ENCODE measurements around the gene TMEM74B. TPM values are rescaled to one million over a fixed set of nuclear protein-coding genes. Genes with fewer than 3 reads are reported as not detected.

The TMEM74B gene
- total RNA-seq, 2 donors from 2014 or later, result 0.32 TPM; not detected in 1

DNA sequence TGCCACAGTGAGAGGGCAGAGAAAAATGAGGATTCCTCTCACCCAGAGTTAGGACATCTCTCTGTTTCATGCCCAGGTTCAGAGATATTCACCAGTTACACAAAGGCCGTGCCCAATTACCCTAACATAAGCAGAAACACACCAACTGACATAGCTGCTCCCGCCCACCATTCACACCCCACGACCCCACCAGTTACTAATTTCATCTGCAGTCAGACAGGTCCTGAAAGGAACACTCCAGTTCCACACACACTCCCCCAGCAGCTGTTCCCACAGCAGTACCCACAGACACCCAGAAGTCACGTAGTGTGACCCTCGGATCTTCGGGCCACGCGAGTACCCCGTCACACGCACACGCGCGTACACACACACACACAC, 532 bp downstream of the TMEM74B start:
- H3K27ac Mint-ChIP-seq, result no peak overlapping the region
- peaks cover 12% of the 10 kb centered on the region for H3K4me1 Mint-ChIP-seq
- DNase-seq, result no peak
- H3K9me3 ChIP-seq (ENCODE audit: control insufficient read depth, low read length, poor library complexity, severe bottlenecking), result no peaks in the 10 kb centered on the region
- no peak for ATAC-seq
- peak overlapping the region; percentile 85 for H3K4me3 Mint-ChIP-seq
- peaks cover 36% of the 10 kb centered on the region for H3K27me3 Mint-ChIP-seq
- peaks cover 2% of the 10 kb centered on the region for H3K36me3 Mint-ChIP-seq (ENCODE audit: low read depth)

DNA sequence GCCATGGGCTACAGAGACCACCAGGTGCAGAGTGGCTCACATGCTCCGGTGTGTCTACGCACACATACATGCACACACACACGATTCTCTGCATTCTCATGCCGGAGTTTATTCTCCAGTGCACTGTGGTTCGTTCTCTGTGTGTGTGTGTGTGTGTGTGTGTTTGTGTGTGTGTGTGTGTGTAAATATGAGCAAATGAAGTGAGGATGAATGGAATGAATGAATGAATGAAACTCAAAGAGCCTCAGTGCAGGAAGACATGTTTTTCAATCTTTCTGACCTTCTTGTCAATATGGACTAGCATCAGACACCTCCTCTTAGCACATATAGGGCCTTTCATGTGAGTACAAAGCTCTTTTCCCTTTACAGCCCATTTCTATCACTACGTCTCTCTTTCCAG, 1.6 kb downstream of the TMEM74B start:
- H3K9me3 ChIP-seq (ENCODE audit: control insufficient read depth, low read length, poor library complexity, severe bottlenecking), result no peaks in the 10 kb centered on the region
- H3K36me3 Mint-ChIP-seq (ENCODE audit: low read depth), result peaks cover 2% of the 10 kb centered on the region
- no peak overlapping the region for H3K4me3 Mint-ChIP-seq
- peaks cover 36% of the 10 kb centered on the region for H3K27me3 Mint-ChIP-seq
- ATAC-seq (no peak), DNase-seq (no peak)
- peaks cover 12% of the 10 kb centered on the region for H3K4me1 Mint-ChIP-seq
- no peak overlapping the region for H3K27ac Mint-ChIP-seq

DNA sequence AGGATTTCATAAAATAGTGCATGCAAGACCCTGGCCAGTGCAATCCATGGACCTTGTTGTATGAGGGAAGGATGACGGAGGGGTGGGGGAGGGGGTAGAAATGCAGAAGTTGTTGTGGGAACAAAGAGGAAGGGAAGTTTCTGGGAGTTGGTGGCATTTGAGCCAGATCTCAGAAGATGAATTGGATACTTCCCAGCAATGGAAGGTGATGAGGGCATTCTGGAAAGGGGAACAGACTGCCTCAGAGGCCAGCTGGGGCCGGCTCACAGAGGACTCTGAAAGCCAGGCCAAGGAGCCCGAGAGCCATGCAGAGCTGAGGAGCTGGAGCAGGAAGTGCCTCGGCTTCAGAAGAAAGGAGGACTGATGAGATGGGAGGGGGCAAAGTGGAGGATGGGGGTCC, 2.7 kb downstream of the TMEM74B start:
- ATAC-seq (no peak), DNase-seq (no peak)
- H3K36me3 Mint-ChIP-seq (ENCODE audit: low read depth), result peaks cover 2% of the 10 kb centered on the region
- H3K27me3 Mint-ChIP-seq, result peaks cover 36% of the 10 kb centered on the region
- peaks cover 15% of the 10 kb centered on the region for H3K4me1 Mint-ChIP-seq
- no peak overlapping the region for H3K4me3 Mint-ChIP-seq
- no peak overlapping the region for H3K27ac Mint-ChIP-seq
- H3K9me3 ChIP-seq (ENCODE audit: control insufficient read depth, low read length, poor library complexity, severe bottlenecking), result no peaks in the 10 kb centered on the region

DNA sequence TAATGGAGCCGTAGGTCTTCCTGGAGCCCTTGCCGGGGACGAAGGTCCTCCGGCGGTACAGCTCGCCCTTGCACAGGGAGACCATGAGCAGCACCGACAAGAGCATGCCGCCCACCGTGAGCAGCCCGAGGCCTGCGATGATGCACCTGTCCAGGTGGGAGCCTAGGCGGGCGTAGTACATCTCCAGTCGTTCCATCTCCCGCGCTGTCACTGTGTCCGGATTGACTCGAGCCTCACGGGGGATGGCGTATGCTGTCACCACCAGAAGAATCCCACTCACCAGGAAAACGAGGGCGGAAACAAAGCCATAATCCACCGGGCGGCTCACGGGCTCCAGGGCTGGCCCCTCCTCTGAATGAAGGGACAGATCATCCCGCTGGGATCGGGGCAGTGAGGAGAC, 3.8 kb downstream of the TMEM74B start:
- peaks cover 2% of the 10 kb centered on the region for H3K36me3 Mint-ChIP-seq (ENCODE audit: low read depth)

DNA sequence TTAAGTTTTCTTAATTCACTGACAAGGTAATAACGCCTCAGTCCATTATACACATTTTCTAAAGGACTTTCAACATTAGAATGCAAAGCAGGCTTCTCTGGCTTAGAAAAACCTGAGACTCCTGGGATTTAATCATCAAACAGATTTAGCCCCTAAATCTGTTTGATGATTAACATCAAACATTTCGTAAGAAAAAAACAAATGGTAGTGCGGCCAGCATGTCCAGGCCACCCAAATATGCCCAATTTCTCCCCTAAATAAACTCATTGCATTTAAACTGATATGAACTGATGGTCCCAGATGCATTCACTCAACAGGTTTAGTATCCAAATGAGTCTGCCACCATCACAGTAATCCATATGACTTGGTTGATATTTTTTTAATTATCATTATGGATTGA, 6.2 kb downstream of the TMEM74B start:
- H3K4me3 Mint-ChIP-seq, result no peak overlapping the region
- no peak for ATAC-seq
- H3K27ac Mint-ChIP-seq, result no peak overlapping the region
- H3K36me3 Mint-ChIP-seq (ENCODE audit: low read depth), result peaks cover 3% of the 10 kb centered on the region
- peaks cover 18% of the 10 kb centered on the region for H3K27me3 Mint-ChIP-seq
- H3K9me3 ChIP-seq (ENCODE audit: control insufficient read depth, low read length, poor library complexity, severe bottlenecking), result no peaks in the 10 kb centered on the region
- no peak for DNase-seq
- peaks cover 10% of the 10 kb centered on the region for H3K4me1 Mint-ChIP-seq

More for the DNA sequence above, 3.8 kb downstream of the TMEM74B start:
- Mint-ChIP-seq H3K4me1 (peaks cover 16% of the 10 kb centered on the region), H3K27me3 (peaks cover 31% of the 10 kb centered on the region), H3K27ac (no peak overlapping the region), H3K4me3 (no peak overlapping the region)
- ATAC-seq (no peak), DNase-seq (no peak)
- H3K9me3 ChIP-seq (ENCODE audit: control insufficient read depth, low read length, poor library complexity, severe bottlenecking), result no peaks in the 10 kb centered on the region

DNA sequence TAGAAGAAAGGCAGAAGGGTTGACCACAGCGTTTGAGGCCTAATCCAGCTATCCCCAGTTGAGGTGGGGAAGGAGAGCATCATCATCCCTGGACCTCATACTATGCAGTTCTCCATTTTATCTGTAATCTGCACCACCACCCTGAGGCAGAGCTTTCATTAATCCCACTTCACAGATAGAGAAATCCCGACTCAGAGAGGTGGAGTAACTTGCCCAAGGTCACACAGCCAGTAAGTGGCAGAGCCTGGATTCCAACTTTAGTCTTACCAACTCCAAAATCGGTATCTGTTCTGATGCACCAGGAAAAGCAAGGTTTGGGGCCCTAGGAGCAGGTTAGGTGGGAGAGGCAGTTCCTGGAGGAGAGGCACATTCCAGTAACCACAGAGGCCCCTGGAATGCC, 6.7 kb downstream of the TMEM74B start:
- H3K36me3 Mint-ChIP-seq (ENCODE audit: low read depth), result peaks cover 5% of the 10 kb centered on the region
- no peaks in the 10 kb centered on the region for H3K9me3 ChIP-seq (ENCODE audit: control insufficient read depth, low read length, poor library complexity, severe bottlenecking)
- no peak for ATAC-seq
- H3K27ac Mint-ChIP-seq, result no peak overlapping the region
- H3K27me3 Mint-ChIP-seq, result peaks cover 13% of the 10 kb centered on the region
- H3K4me1 Mint-ChIP-seq, result peaks cover 10% of the 10 kb centered on the region
- no peak overlapping the region for H3K4me3 Mint-ChIP-seq
- DNase-seq, result no peak

DNA sequence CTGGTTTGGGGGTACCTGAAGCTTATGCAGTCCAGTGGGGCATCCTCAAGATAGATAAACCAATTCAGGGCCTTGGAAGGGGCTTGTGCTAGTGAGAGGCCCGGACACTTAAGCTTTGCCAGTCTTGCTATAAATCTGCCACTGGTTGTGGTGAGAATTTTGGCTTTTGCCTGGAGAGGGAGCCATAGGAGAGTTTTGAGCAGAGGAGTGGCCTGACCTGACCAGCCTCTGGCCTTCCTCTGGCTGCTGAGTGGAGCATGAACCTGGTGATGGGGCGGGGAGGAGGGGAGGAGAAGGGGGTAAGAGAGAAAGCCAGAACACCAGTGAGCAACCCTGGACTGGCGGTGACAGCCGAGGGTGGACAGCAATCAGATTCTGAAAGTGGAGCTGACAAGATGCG, 7.1 kb downstream of the TMEM74B start:
- peaks cover 10% of the 10 kb centered on the region for H3K4me1 Mint-ChIP-seq
- DNase-seq (no peak), ATAC-seq (no peak)
- no peaks in the 10 kb centered on the region for H3K9me3 ChIP-seq (ENCODE audit: control insufficient read depth, low read length, poor library complexity, severe bottlenecking)
- peaks cover 8% of the 10 kb centered on the region for H3K27me3 Mint-ChIP-seq
- no peak overlapping the region for H3K27ac Mint-ChIP-seq
- H3K36me3 Mint-ChIP-seq (ENCODE audit: low read depth), result peaks cover 5% of the 10 kb centered on the region
- no peak overlapping the region for H3K4me3 Mint-ChIP-seq

DNA sequence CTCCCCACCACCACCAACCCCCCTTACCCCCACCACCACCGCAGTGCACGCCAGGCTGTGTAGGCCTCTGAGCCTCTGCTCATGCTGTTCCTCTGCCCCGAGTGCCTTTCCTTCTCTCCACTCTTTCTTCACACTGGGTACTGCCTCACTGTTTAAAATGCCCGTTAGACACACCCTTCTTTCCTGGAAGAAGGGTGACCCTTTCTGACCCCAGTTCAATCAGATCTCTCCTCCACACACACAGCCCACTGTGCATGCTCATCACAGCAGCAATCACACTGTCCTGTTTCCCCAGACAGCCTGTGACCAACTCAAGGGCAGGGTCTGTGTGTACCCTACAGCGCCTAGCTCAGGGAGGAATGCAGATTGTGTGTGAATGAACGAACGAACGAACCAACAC, 10.0 kb downstream of the TMEM74B start:
- ATAC-seq (no peak), DNase-seq (no peak)
- Mint-ChIP-seq H3K4me3 (no peak overlapping the region), H3K27ac (no peak overlapping the region), H3K36me3 (ENCODE audit: low read depth) (peaks cover 6% of the 10 kb centered on the region), H3K4me1 (peaks cover 8% of the 10 kb centered on the region), H3K27me3 (no peaks in the 10 kb centered on the region)
- H3K9me3 ChIP-seq (ENCODE audit: control insufficient read depth, low read length, poor library complexity, severe bottlenecking), result no peaks in the 10 kb centered on the region

DNA sequence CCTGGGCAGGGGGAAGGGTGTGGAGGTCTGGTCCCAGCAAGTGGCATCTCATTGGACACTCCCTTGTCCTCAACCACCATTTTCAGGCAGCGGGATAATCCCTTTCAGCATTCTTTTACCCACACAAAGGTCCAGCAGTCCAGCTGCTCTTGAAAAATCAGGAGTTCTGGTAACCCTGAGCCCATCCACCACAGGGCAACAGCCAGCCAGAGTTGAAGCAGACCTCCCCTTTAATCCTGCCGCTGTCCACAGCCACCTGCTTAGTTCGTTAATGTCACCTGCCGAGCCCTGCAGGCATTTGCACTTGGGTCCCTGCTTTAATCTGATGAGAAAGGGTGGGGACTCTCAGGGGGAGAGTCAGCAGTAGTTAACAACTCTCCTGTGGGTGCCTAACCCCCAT, 11.1 kb downstream of the TMEM74B start:
- Mint-ChIP-seq H3K4me3 (no peak overlapping the region), H3K36me3 (ENCODE audit: low read depth) (peaks cover 9% of the 10 kb centered on the region), H3K27ac (no peak overlapping the region), H3K4me1 (peaks cover 8% of the 10 kb centered on the region), H3K27me3 (no peaks in the 10 kb centered on the region)
- ATAC-seq (no peak), DNase-seq (no peak)
- H3K9me3 ChIP-seq (ENCODE audit: control insufficient read depth, low read length, poor library complexity, severe bottlenecking), result no peaks in the 10 kb centered on the region

DNA sequence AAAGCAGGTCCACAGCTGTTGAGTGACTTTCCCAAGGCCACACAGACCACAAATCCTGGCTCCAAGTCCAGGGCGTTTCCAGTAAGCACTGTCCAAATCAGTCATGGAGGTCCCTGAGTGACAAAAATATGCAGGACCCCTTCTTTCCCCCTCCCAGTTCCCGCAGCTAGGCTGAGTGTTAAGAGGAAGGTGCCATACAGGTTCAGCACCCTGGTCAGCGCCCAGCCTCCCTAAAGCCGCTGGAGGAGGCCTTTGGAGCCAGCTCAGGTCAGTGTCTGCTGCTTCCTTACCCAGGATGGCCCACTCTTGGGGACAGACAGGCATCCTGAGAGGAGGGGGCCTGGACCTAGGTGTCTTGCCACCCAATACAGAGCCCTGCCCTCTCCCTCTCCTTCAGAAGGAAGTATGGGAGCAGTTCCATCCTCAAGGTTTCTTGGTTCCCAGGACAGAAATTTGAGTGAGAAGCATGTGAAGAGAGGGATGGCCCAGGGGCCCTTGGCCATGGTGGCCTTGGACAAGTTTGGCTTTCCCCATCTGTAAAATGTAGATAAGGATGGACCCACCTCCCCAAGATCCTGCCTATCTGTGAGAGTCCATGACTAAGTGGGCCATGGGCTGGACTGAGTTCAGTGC, 13.2 kb downstream of the TMEM74B start:
- no peak overlapping the region for H3K4me3 Mint-ChIP-seq
- DNase-seq (no peak), ATAC-seq (no peak)
- H3K4me1 Mint-ChIP-seq, result peaks cover 6% of the 10 kb centered on the region
- H3K27me3 Mint-ChIP-seq, result no peaks in the 10 kb centered on the region
- H3K27ac Mint-ChIP-seq, result no peak overlapping the region
- no peaks in the 10 kb centered on the region for H3K9me3 ChIP-seq (ENCODE audit: control insufficient read depth, low read length, poor library complexity, severe bottlenecking)
- H3K36me3 Mint-ChIP-seq (ENCODE audit: low read depth), result peaks cover 25% of the 10 kb centered on the region

DNA sequence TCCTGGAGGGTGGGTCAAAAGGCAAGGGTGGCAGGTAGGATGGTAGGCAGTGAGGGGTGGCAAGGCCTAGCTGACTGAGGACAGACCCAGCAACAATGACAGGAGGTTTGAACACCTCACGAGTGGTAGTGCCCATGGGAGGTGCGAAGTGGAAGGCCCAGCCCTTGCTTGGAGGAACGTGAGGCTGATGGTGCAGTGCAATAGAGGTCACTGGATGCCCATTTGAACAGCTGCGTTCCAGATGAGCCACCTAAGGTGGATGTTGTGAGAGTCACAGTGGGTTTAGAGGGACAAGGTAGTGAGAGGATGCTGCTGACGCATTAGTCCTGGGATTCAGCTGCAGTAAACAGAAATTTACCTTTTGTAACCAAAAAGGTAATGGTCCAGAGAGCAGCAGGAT, 15.6 kb downstream of the TMEM74B start:
- no peak for ATAC-seq
- H3K4me3 Mint-ChIP-seq, result no peak overlapping the region
- H3K9me3 ChIP-seq (ENCODE audit: control insufficient read depth, low read length, poor library complexity, severe bottlenecking), result no peaks in the 10 kb centered on the region
- no peak overlapping the region for H3K27ac Mint-ChIP-seq
- DNase-seq, result no peak
- H3K36me3 Mint-ChIP-seq (ENCODE audit: low read depth), result peaks cover 35% of the 10 kb centered on the region
- H3K4me1 Mint-ChIP-seq, result peaks cover 2% of the 10 kb centered on the region
- H3K27me3 Mint-ChIP-seq, result no peaks in the 10 kb centered on the region

DNA sequence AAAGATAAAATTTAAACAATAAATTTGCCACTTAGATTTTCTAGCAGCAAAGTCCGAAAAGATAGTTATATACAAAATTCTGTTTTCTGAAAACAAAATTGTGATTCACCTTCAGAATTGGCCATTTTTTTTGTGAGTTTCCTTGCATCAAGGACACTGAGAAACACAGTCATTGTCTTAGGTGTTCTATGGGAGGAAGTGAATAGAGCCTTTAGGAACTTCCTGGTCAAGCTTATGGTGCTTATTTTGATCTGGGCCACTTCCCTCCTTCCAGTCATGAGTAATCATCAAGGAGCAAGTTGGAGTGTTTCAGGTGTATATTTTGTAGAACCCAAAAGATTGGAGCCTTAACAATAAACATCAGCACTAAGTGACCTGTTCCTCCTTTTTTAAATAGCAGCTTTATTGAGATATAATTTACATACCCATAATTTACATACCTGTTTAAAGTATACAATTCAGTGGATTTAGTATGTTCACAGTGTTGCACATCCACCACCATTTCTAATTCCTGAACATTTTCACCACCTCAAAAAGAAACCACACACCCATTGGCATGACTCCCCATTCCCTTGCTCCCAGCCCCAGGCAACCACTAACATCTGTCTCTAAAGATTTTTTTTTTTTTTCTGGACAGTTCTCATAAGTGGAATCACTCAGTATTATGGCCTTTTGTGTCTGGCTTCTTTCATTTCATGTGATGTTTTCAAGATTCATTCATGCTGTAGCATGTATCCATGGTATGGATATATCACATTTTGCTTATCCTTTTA, 17.6 kb downstream of the TMEM74B start:
- Mint-ChIP-seq H3K4me1 (peaks cover 2% of the 10 kb centered on the region), H3K36me3 (ENCODE audit: low read depth) (peaks cover 35% of the 10 kb centered on the region), H3K27ac (no peak overlapping the region), H3K27me3 (no peaks in the 10 kb centered on the region), H3K4me3 (no peak overlapping the region)
- no peak for ATAC-seq
- DNase-seq, result no peak
- H3K9me3 ChIP-seq (ENCODE audit: control insufficient read depth, low read length, poor library complexity, severe bottlenecking), result no peaks in the 10 kb centered on the region

DNA sequence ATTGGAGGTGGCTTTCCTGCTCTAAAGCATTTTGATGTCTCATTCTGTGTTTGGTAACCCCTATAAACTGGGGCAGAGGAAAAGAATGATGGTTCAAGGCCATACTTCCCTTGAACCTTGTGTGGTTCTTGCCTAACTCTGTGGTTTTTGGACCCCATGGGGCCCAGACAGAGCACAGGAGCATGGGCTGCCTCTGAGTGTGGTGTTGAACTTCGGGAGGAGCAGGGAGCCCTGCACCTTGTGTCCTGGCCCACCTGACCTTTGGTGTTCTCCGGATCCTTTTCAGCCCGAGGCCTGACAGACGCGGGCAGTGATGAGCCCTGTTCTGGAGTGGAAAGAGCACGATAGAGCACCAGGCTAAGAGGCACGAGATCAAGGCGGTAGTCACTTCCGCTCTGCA, 18.8 kb downstream of the TMEM74B start:
- DNase-seq (no peak), ATAC-seq (no peak)
- Mint-ChIP-seq H3K4me1 (peaks cover 3% of the 10 kb centered on the region), H3K27ac (no peak overlapping the region), H3K27me3 (no peaks in the 10 kb centered on the region), H3K4me3 (no peak overlapping the region), H3K36me3 (ENCODE audit: low read depth) (peaks cover 36% of the 10 kb centered on the region)
- H3K9me3 ChIP-seq (ENCODE audit: control insufficient read depth, low read length, poor library complexity, severe bottlenecking), result no peaks in the 10 kb centered on the region

DNA sequence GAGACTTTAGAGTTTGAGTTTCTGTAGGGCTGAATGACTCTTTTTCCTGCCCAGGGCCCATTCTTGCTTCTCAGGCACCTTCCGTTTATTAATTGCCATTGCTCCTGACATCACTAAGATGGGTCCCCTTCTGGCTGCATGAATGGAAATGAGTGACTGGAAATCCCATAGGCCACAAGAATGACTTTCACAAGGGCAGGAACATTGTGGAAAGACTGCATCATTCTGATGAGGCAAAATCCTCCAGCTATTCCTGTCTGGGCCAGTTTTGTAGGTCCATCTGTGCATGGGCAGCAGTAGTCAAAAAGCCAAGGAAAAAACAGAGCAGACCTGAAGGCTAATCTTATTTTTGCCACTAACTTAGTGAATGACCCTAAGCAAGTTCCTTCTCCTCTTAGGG, 19.3 kb downstream of the TMEM74B start:
- H3K27me3 Mint-ChIP-seq, result no peaks in the 10 kb centered on the region
- no peak overlapping the region for H3K4me3 Mint-ChIP-seq
- no peak overlapping the region for H3K27ac Mint-ChIP-seq
- DNase-seq (no peak), ATAC-seq (no peak)
- H3K4me1 Mint-ChIP-seq, result peaks cover 5% of the 10 kb centered on the region
- H3K9me3 ChIP-seq (ENCODE audit: control insufficient read depth, low read length, poor library complexity, severe bottlenecking), result no peaks in the 10 kb centered on the region
- peaks cover 37% of the 10 kb centered on the region for H3K36me3 Mint-ChIP-seq (ENCODE audit: low read depth)
